HepG2 (cell line): ENCODE results near the gene ACTR6. TPM values are rescaled to one million over a fixed set of nuclear protein-coding genes. Genes with fewer than 3 reads are reported as not detected.

Source experiments
- DNMT1 ChIP-seq: sonication (generic); formaldehyde crosslinking; IDR thresholded peaks from 2 replicates; pipeline ENCODE4 v1.5.1; 2020; ENCODE audit warnings: mild to moderate bottlenecking, missing genetic modification reagents
- FOXK2 ChIP-seq: fragments of 450-650 bp; IDR thresholded peaks from 2 replicates; pipeline ENCODE4 v1.6.1; 2016
- GTF2F1 ChIP-seq: fragments of 150-350 bp; IDR thresholded peaks from 2 replicates; pipeline ENCODE4 v1.6.1; 2014; ENCODE audit warnings: low read length
- HOXA7 ChIP-seq: sonication (generic); formaldehyde crosslinking; IDR thresholded peaks from 2 replicates; pipeline ENCODE4 v1.8.1; 2022; ENCODE audit warnings: mild to moderate bottlenecking, missing genetic modification reagents, moderate library complexity
- MEIS2 ChIP-seq: sonication (generic); formaldehyde crosslinking; IDR thresholded peaks from 2 replicates; pipeline ENCODE4 v1.9.0; 2021; ENCODE audit warnings: mild to moderate bottlenecking, missing genetic modification reagents
- REPIN1 ChIP-seq: sonication (generic); formaldehyde crosslinking; IDR thresholded peaks from 2 replicates; pipeline ENCODE4 v1.8.0; 2022; ENCODE audit warnings: missing genetic modification reagents, low read depth, mild to moderate bottlenecking, borderline replicate concordance
- RFX5 ChIP-seq: IDR thresholded peaks from 2 replicates; pipeline ENCODE4 v1.6.1; 2011; ENCODE audit warnings: low read depth, low read length, improper control_type of control experiment
- SCMH1 ChIP-seq: sonication (generic); formaldehyde crosslinking; IDR thresholded peaks from 2 replicates; pipeline ENCODE4 v1.9.0; 2021; ENCODE audit warnings: missing genetic modification reagents, mild to moderate bottlenecking, borderline replicate concordance
- TRIM24 ChIP-seq: sonication (generic); formaldehyde crosslinking; IDR thresholded peaks from 2 replicates; pipeline ENCODE4 v1.8.0; 2022; ENCODE audit warnings: mild to moderate bottlenecking, missing genetic modification reagents
- U2AF1 ChIP-seq: fragments of 200-400 bp; formaldehyde crosslinking; optimal IDR thresholded peaks from 2 replicates; pipeline ENCODE3; 2017; ENCODE audit warnings: mild to moderate bottlenecking, low read depth, low read length
- YEATS4 ChIP-seq: sonication (generic); formaldehyde crosslinking; IDR thresholded peaks from 2 replicates; pipeline ENCODE4 v1.4.0; 2020; ENCODE audit warnings: missing genetic modification reagents, borderline replicate concordance
- ZBTB4 ChIP-seq: sonication (generic); formaldehyde crosslinking; IDR thresholded peaks from 2 replicates; pipeline ENCODE4 v1.4.0; 2020; ENCODE audit warnings: missing genetic modification reagents, mild to moderate bottlenecking, borderline replicate concordance
- ZNF20 ChIP-seq: sonication (generic); formaldehyde crosslinking; IDR thresholded peaks from 2 replicates; pipeline ENCODE4 v1.4.0; 2020; ENCODE audit warnings: mild to moderate bottlenecking, moderate library complexity, missing genetic modification reagents
- ZNF205 ChIP-seq: IDR thresholded peaks from 2 replicates; pipeline ENCODE4 v1.6.1; 2018; ENCODE audit warnings: missing biosample characterization, missing genetic modification reagents
- ZNF264 ChIP-seq: sonication (generic); formaldehyde crosslinking; IDR thresholded peaks from 2 replicates; pipeline ENCODE4 v1.4.0; 2020; ENCODE audit warnings: missing genetic modification reagents
- ZNF383 ChIP-seq: sonication (generic); formaldehyde crosslinking; IDR thresholded peaks from 2 replicates; pipeline ENCODE4 v1.4.0; 2020; ENCODE audit warnings: missing genetic modification reagents, mild to moderate bottlenecking, borderline replicate concordance
- ZNF609 ChIP-seq: sonication (generic); formaldehyde crosslinking; IDR thresholded peaks from 2 replicates; pipeline ENCODE4 v1.4.0; 2020; ENCODE audit warnings: mild to moderate bottlenecking, missing genetic modification reagents, borderline replicate concordance
- ZNF710 ChIP-seq: sonication (generic); formaldehyde crosslinking; IDR thresholded peaks from 2 replicates; pipeline ENCODE4 v1.5.0; 2020; ENCODE audit warnings: mild to moderate bottlenecking, missing genetic modification reagents, borderline replicate concordance
- ZNF891 ChIP-seq: sonication (generic); formaldehyde crosslinking; IDR thresholded peaks from 2 replicates; pipeline ENCODE4 v1.5.0; 2020; ENCODE audit warnings: mild to moderate bottlenecking, missing genetic modification reagents
- polyA plus RNA-seq, 8 experiments: library from polyadenylated mRNA; depleted of rRNA in 3 of 8; stranded (reverse) in 7 of 8; unstranded in 1 of 8; fragments of >200 nt; fragmentation: Illumina TruSeq in 4 of 8; extraction: Trizol in 4 of 8; gene quantifications; 2 replicates each; pipeline versions ENCODE4 v1.2.1 to v1.2.3, GENCODE V29; 2011 to 2016; ENCODE audit warnings: low read depth in 4 of 8, missing spikeins in 1 of 8, mixed read lengths in 1 of 8; ENCODE audit not compliant: insufficient read depth in 1 of 8
- total RNA-seq, 5 experiments: library from RNA; depleted of rRNA; stranded (reverse); fragments of >200 nt; fragmentation: Illumina TruSeq; extraction: Trizol; gene quantifications; 2 replicates each; pipeline ENCODE4 v1.2.3, GENCODE V29; 2016; ENCODE audit warnings: low read depth in 1 of 5

ACTR6 gene
- total and polyA plus RNA-seq, 2 of the 13 experiments (the other 11 are each of a cell fraction or from before 2014, with no cell fraction given) = 12.9 to 22.4 TPM

GRCh38 chr12:100199347-100200149, 1.1 kb upstream of the ACTR6 start (continued):
- no peak for TF ChIP-seq ZBTB4
- no peak for TF ChIP-seq MEIS2 (CRISPR knock-in tag)
- TF ChIP-seq YEATS4 (CRISPR knock-in tag) = peak; percentile 91
- TF ChIP-seq RFX5 = no peak
- TF ChIP-seq TRIM24 (CRISPR knock-in tag) = no peak
- TF ChIP-seq ZNF383 (CRISPR knock-in tag) = 0 out of 2 replicates have a peak, but pooled peaks have one; percentile 23
- no peak for TF ChIP-seq GTF2F1
- 0 out of 2 replicates have a peak, but pooled peaks have one; percentile 15 for TF ChIP-seq ZNF264
- no peak for TF ChIP-seq SCMH1 (CRISPR knock-in tag)
- no peak for TF ChIP-seq ZNF20 (CRISPR knock-in tag)
- no peak for TF ChIP-seq REPIN1 (CRISPR knock-in tag)
- peak; percentile 36; the same call in 1 of the 2 replicates for TF ChIP-seq ZNF710 (CRISPR knock-in tag)
- 0 out of 2 replicates have a peak, but pooled peaks have one; percentile 48 for TF ChIP-seq DNMT1 (CRISPR knock-in tag)
- TF ChIP-seq ZNF205 (CRISPR knock-in tag) = no peak
- TF ChIP-seq ZNF891 = no peak
- no peak for TF ChIP-seq FOXK2
- no peak for TF ChIP-seq HOXA7 (CRISPR knock-in tag)
- TF ChIP-seq ZNF609 (CRISPR knock-in tag) = no peak
- no peak for TF ChIP-seq U2AF1
